HepG2 (cell line): ENCODE results near the gene ATP4A. TPM values are rescaled to one million over a fixed set of nuclear protein-coding genes. Genes with fewer than 3 reads are reported as not detected.

Experiments
- CHD4 ChIP-seq: fragments of 200-600 bp; sonication (generic); IDR thresholded peaks from 2 replicates; pipeline ENCODE4 v1.7.0; 2017; ENCODE audit warnings: mild to moderate bottlenecking, low read length, borderline replicate concordance
- FOSL2 ChIP-seq: sonication (generic); formaldehyde crosslinking; IDR thresholded peaks from 2 replicates; pipeline ENCODE4 v1.4.0; 2020; ENCODE audit warnings: missing genetic modification reagents
- GZF1 ChIP-seq: sonication (generic); formaldehyde crosslinking; IDR thresholded peaks from 2 replicates; pipeline ENCODE4 v1.5.1; 2020; ENCODE audit warnings: mild to moderate bottlenecking, missing genetic modification reagents
- MIER2 ChIP-seq: IDR thresholded peaks from 2 replicates; pipeline ENCODE4 v1.6.1; 2016; ENCODE audit warnings: missing biosample characterization, missing genetic modification reagents
- MYNN ChIP-seq: sonication (generic); formaldehyde crosslinking; IDR thresholded peaks from 2 replicates; pipeline ENCODE4 v1.4.0; 2020; ENCODE audit warnings: mild to moderate bottlenecking, low read depth, missing genetic modification reagents
- NBN ChIP-seq: fragments of 450-650 bp; conservative IDR thresholded peaks from 2 replicates; pipeline ENCODE4 v1.6.1; 2017
- NFYB ChIP-seq: sonication (generic); formaldehyde crosslinking; IDR thresholded peaks from 2 replicates; pipeline ENCODE4 v1.4.0; 2020; ENCODE audit warnings: missing genetic modification reagents
- NONO ChIP-seq, 2 experiments: fragments of 450-650 bp in 1 of 2; sonication (generic) in 1 of 2; formaldehyde crosslinking in 1 of 2; IDR thresholded peaks in 1 of 2; conservative IDR thresholded peaks in 1 of 2; 2 replicates each; pipeline versions ENCODE4 v1.6.1 to v1.8.0; 2017 to 2022; ENCODE audit warnings: mild to moderate bottlenecking in 1 of 2, missing genetic modification reagents in 1 of 2, moderate library complexity in 1 of 2
- RXRB ChIP-seq: IDR thresholded peaks from 2 replicates; pipeline ENCODE4 v1.6.1; 2016; ENCODE audit warnings: borderline replicate concordance, missing genetic modification reagents, missing compliant biosample characterization
- SPEN ChIP-seq: sonication (generic); formaldehyde crosslinking; IDR thresholded peaks from 2 replicates; pipeline ENCODE4 v1.5.1; 2020; ENCODE audit warnings: low read depth, mild to moderate bottlenecking, missing genetic modification reagents
- XBP1 ChIP-seq: sonication (generic); formaldehyde crosslinking; IDR thresholded peaks from 2 replicates; pipeline ENCODE4 v1.5.0; 2020; ENCODE audit warnings: missing genetic modification reagents
- ZBTB3 ChIP-seq: sonication (generic); formaldehyde crosslinking; IDR thresholded peaks from 2 replicates; pipeline ENCODE4 v1.4.0; 2020; ENCODE audit warnings: low read depth, mild to moderate bottlenecking, moderate library complexity, missing genetic modification reagents, borderline replicate concordance
- ZBTB34 ChIP-seq: sonication (generic); formaldehyde crosslinking; IDR thresholded peaks from 2 replicates; pipeline ENCODE4 v1.8.0; 2022; ENCODE audit warnings: mild to moderate bottlenecking, missing genetic modification reagents
- ZBTB8A ChIP-seq: sonication (generic); formaldehyde crosslinking; IDR thresholded peaks from 2 replicates; pipeline ENCODE4 v1.4.0; 2020; ENCODE audit warnings: mild to moderate bottlenecking, low read depth, missing genetic modification reagents, borderline replicate concordance
- ZNF235 ChIP-seq: sonication (generic); formaldehyde crosslinking; IDR thresholded peaks from 2 replicates; pipeline ENCODE4 v1.8.1; 2023; ENCODE audit warnings: mild to moderate bottlenecking, missing genetic modification reagents, borderline replicate concordance
- ZNF256 ChIP-seq: sonication (generic); formaldehyde crosslinking; conservative IDR thresholded peaks from 2 replicates; pipeline ENCODE4 v1.4.0; 2020; ENCODE audit warnings: missing genetic modification reagents
- ZNF296 ChIP-seq: sonication (generic); formaldehyde crosslinking; conservative IDR thresholded peaks from 2 replicates; pipeline ENCODE4 v1.5.0; 2020; ENCODE audit warnings: mild to moderate bottlenecking, missing genetic modification reagents
- ZNF3 ChIP-seq: IDR thresholded peaks from 2 replicates; pipeline ENCODE4 v1.7.0; 2017; ENCODE audit warnings: inconsistent platforms
- ZNF33B ChIP-seq: sonication (generic); formaldehyde crosslinking; IDR thresholded peaks from 2 replicates; pipeline ENCODE4 v1.5.1; 2020; ENCODE audit warnings: mild to moderate bottlenecking, missing genetic modification reagents
- ZNF367 ChIP-seq: sonication (generic); formaldehyde crosslinking; IDR thresholded peaks from 2 replicates; pipeline ENCODE4 v1.4.0; 2020; ENCODE audit warnings: missing genetic modification reagents, borderline replicate concordance
- ZNF512 ChIP-seq: sonication (generic); formaldehyde crosslinking; IDR thresholded peaks from 2 replicates; pipeline ENCODE4 v1.4.0; 2020; ENCODE audit warnings: mild to moderate bottlenecking, missing genetic modification reagents
- ZNF703 ChIP-seq: sonication (generic); formaldehyde crosslinking; IDR thresholded peaks from 2 replicates; pipeline ENCODE4 v1.5.1; 2020; ENCODE audit warnings: missing genetic modification reagents, mild to moderate bottlenecking, moderate library complexity, borderline replicate concordance
- ZSCAN21 ChIP-seq: sonication (generic); formaldehyde crosslinking; IDR thresholded peaks from 2 replicates; pipeline ENCODE4 v1.8.0; 2022; ENCODE audit warnings: mild to moderate bottlenecking, missing genetic modification reagents, moderate library complexity, borderline replicate concordance
- ZSCAN30 ChIP-seq: sonication (generic); formaldehyde crosslinking; IDR thresholded peaks from 2 replicates; pipeline ENCODE4 v1.5.0; 2020; ENCODE audit warnings: mild to moderate bottlenecking, missing genetic modification reagents
- polyA plus RNA-seq, 8 experiments: library from polyadenylated mRNA; depleted of rRNA in 3 of 8; stranded (reverse) in 7 of 8; unstranded in 1 of 8; fragments of >200 nt; fragmentation: Illumina TruSeq in 4 of 8; extraction: Trizol in 4 of 8; gene quantifications; 2 replicates each; pipeline versions ENCODE4 v1.2.1 to v1.2.3, GENCODE V29; 2011 to 2016; ENCODE audit warnings: low read depth in 4 of 8, missing spikeins in 1 of 8, mixed read lengths in 1 of 8; ENCODE audit not compliant: insufficient read depth in 1 of 8
- total RNA-seq, 5 experiments: library from RNA; depleted of rRNA; stranded (reverse); fragments of >200 nt; fragmentation: Illumina TruSeq; extraction: Trizol; gene quantifications; 2 replicates each; pipeline ENCODE4 v1.2.3, GENCODE V29; 2016; ENCODE audit warnings: low read depth in 1 of 5
- TF ChIP-seq, protein P1 (sequence below): sonication (generic); formaldehyde crosslinking; IDR thresholded peaks from 2 replicates; pipeline ENCODE4 v1.4.0; 2020; ENCODE audit warnings: missing genetic modification reagents

The ATP4A gene
- total and polyA plus RNA-seq, 2 of the 13 experiments (the other 11 are each of a cell fraction or from before 2014, with no cell fraction given): 0.08 to 0.11 TPM

DNA sequence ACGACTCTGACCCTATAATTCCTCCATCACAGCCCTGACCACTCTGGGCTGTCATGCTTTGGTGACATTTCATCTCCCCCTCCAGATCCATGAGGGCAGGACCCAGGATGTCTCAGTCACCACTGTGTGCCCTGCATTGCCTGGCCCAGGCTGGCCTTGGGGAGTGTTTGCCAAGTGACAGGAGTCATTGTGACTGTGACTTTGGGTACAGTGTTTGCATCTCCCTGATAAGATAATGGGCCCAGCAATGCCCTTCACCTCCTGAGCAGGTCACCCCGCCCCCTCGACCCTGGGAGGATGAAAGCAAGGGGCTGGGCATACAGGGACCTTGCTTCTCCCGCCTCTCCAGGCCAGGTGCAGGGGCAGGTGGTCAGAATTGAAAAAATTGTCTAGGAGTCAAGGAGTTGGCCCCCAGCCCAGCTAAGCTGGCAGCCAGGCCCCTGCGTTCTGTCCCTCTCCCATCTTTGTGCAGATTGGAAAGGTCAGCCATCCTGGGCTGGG, 5.9 kb upstream of the ATP4A start (continued):
- TF ChIP-seq, protein P1, sequence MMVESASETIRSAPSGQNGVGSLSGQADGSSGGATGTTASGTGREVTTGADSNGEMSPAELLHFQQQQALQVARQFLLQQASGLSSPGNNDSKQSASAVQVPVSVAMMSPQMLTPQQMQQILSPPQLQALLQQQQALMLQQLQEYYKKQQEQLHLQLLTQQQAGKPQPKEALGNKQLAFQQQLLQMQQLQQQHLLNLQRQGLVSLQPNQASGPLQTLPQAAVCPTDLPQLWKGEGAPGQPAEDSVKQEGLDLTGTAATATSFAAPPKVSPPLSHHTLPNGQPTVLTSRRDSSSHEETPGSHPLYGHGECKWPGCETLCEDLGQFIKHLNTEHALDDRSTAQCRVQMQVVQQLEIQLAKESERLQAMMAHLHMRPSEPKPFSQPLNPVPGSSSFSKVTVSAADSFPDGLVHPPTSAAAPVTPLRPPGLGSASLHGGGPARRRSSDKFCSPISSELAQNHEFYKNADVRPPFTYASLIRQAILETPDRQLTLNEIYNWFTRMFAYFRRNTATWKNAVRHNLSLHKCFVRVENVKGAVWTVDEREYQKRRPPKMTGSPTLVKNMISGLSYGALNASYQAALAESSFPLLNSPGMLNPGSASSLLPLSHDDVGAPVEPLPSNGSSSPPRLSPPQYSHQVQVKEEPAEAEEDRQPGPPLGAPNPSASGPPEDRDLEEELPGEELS (CRISPR knock-in tag): peak; percentile 82
- TF ChIP-seq CHD4: no peak
- no peak for TF ChIP-seq NBN
- TF ChIP-seq ZBTB34 (CRISPR knock-in tag): no peak
- TF ChIP-seq ZNF703 (CRISPR knock-in tag): no peak
- 0 out of 2 replicates have a peak, but pooled peaks have one; percentile 63 for TF ChIP-seq ZNF33B (CRISPR knock-in tag)
- TF ChIP-seq NONO (IDR thresholded peaks at IDR 0.05): no peak
- peak; percentile 84 for TF ChIP-seq NONO (CRISPR knock-in tag; conservative IDR thresholded peaks at IDR 0.05)
- TF ChIP-seq ZNF235 (CRISPR knock-in tag): no peak
- TF ChIP-seq MYNN: no peak
- TF ChIP-seq RXRB (CRISPR knock-in tag): peak; percentile 89
- TF ChIP-seq ZBTB3: no peak
- no peak for TF ChIP-seq ZSCAN30 (CRISPR knock-in tag)
- TF ChIP-seq MIER2: peak; percentile 72; the same call in 1 of the 2 replicates
- no peak for TF ChIP-seq NFYB
- TF ChIP-seq ZNF367: no peak
- TF ChIP-seq FOSL2 (CRISPR knock-in tag): peak; percentile 82
- no peak for TF ChIP-seq XBP1 (CRISPR knock-in tag)
- no peak for TF ChIP-seq ZBTB8A (CRISPR knock-in tag)
- no peak for TF ChIP-seq ZNF296
- no peak for TF ChIP-seq ZNF256 (CRISPR knock-in tag)
- no peak for TF ChIP-seq ZSCAN21 (CRISPR knock-in tag)
- TF ChIP-seq SPEN: no peak
- no peak for TF ChIP-seq GZF1 (CRISPR knock-in tag)
- no peak for TF ChIP-seq ZNF3 (CRISPR knock-in tag)
- TF ChIP-seq ZNF512 (CRISPR knock-in tag): no peak
